PC-3 (cell line): ENCODE data around the gene SFXN2.

Source experiments
- EZH2phosphoT487 ChIP-seq: fragments of 300-600 bp; sonication (generic); IDR thresholded peaks from 2 replicates; pipeline ENCODE4 v1.6.1; 2018; ENCODE audit warnings: mild to moderate bottlenecking, antibody characterized with exemption, low read length, borderline replicate concordance
- TF ChIP-seq, protein P1 (sequence below): fragments of 300-600 bp; sonication (generic); conservative IDR thresholded peaks from 2 replicates; pipeline ENCODE4 v1.5.1; 2017; ENCODE audit warnings: antibody characterized with exemption, low read depth, mild to moderate bottlenecking, low read length

GRCh38 chr10:102773986-102774385 is 59.5 kb downstream of the SFXN2 start:
- TF ChIP-seq, protein P1, sequence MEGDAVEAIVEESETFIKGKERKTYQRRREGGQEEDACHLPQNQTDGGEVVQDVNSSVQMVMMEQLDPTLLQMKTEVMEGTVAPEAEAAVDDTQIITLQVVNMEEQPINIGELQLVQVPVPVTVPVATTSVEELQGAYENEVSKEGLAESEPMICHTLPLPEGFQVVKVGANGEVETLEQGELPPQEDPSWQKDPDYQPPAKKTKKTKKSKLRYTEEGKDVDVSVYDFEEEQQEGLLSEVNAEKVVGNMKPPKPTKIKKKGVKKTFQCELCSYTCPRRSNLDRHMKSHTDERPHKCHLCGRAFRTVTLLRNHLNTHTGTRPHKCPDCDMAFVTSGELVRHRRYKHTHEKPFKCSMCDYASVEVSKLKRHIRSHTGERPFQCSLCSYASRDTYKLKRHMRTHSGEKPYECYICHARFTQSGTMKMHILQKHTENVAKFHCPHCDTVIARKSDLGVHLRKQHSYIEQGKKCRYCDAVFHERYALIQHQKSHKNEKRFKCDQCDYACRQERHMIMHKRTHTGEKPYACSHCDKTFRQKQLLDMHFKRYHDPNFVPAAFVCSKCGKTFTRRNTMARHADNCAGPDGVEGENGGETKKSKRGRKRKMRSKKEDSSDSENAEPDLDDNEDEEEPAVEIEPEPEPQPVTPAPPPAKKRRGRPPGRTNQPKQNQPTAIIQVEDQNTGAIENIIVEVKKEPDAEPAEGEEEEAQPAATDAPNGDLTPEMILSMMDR, result no peak
- no peak for TF ChIP-seq EZH2phosphoT487
